Femur (tissue), 1 donor: Measurements from ENCODE around the gene PLIN1.

Experiments
- DNase-seq: peaks from one replicate; pipeline ENCODE4 v3.0.0-alpha.2; 2017

Gene PLIN1

GRCh38 chr15:89623165-89623564 lies 56.0 kb downstream of the PLIN1 start:
- DNase-seq: no peak

- no peak for DNase-seq
These were observed 57.6 kb downstream of the PLIN1 start for GRCh38 chr15:89621547-89621946.

- no peak for DNase-seq
These were observed 62.9 kb downstream of the PLIN1 start for GRCh38 chr15:89616228-89616627.

GRCh38 chr15:89615135-89615534 lies 64.0 kb downstream of the PLIN1 start:
- no peak for DNase-seq
